Measurements from ENCODE around the gene DHX57. TPM values are rescaled to one million over a fixed set of nuclear protein-coding genes. Genes with fewer than 3 reads are reported as not detected.

Gene DHX57
- total RNA-seq, 1 donor, result 19.5 TPM

GRCh38 chr2:38907242-38907641, 31.5 kb upstream of the DHX57 start:
- H3K27me3 ChIP-seq (ENCODE audit: insufficient read depth, low read length), result no peaks in the 10 kb centered on the region
- DNase-seq (ENCODE audit: insufficient read length, low spot score, missing footprints), result no peak
- no peaks in the 10 kb centered on the region for H3K9me3 ChIP-seq (ENCODE audit: low read depth, low read length)
- no peak overlapping the region for H3K4me2 ChIP-seq (ENCODE audit: insufficient read depth, low read length)
- no peaks in the 10 kb centered on the region for H4K20me1 ChIP-seq (ENCODE audit: insufficient read depth, low read length)
- H3K79me2 ChIP-seq (ENCODE audit: insufficient read depth, low read length), result no peaks in the 10 kb centered on the region
- H2AFZ ChIP-seq (ENCODE audit: low read length), result no peak overlapping the region
- TF ChIP-seq CTCF (IDR thresholded peaks at IDR 0.05; ENCODE audit: extremely low read depth, low read depth, low read length), result no peak
- H3K4me1 ChIP-seq (ENCODE audit: insufficient read depth, low read length), result no peaks in the 10 kb centered on the region
- H3K36me3 ChIP-seq (ENCODE audit: insufficient read depth, low read length), result no peaks in the 10 kb centered on the region
- no peak overlapping the region for H3K4me3 ChIP-seq (ENCODE audit: insufficient read depth, low read length)
- no peak overlapping the region for H3K27ac ChIP-seq (ENCODE audit: low read depth, low read length)

- TF ChIP-seq CTCF (IDR thresholded peaks at IDR 0.05; ENCODE audit: extremely low read depth, low read depth, low read length), result no peak
- DNase-seq (ENCODE audit: insufficient read length, low spot score, missing footprints), result no peak
- Histone ChIP-seq H3K4me2 (ENCODE audit: insufficient read depth, low read length) (no peak overlapping the region), H3K27ac (ENCODE audit: low read depth, low read length) (no peak overlapping the region), H3K4me3 (ENCODE audit: insufficient read depth, low read length) (no peak overlapping the region), H3K9me3 (ENCODE audit: low read depth, low read length) (no peaks in the 10 kb centered on the region), H2AFZ (ENCODE audit: low read length) (no peak overlapping the region), H3K27me3 (ENCODE audit: insufficient read depth, low read length) (no peaks in the 10 kb centered on the region), H3K4me1 (ENCODE audit: insufficient read depth, low read length) (no peaks in the 10 kb centered on the region), H3K79me2 (ENCODE audit: insufficient read depth, low read length) (no peaks in the 10 kb centered on the region), H4K20me1 (ENCODE audit: insufficient read depth, low read length) (no peaks in the 10 kb centered on the region), H3K36me3 (ENCODE audit: insufficient read depth, low read length) (no peaks in the 10 kb centered on the region)
Measured at GRCh38 chr2:38905251-38905650, 29.5 kb upstream of the DHX57 start.

- Histone ChIP-seq H3K4me1 (ENCODE audit: insufficient read depth, low read length) (no peaks in the 10 kb centered on the region), H3K4me2 (ENCODE audit: insufficient read depth, low read length) (no peak overlapping the region), H3K27ac (ENCODE audit: low read depth, low read length) (no peak overlapping the region), H3K79me2 (ENCODE audit: insufficient read depth, low read length) (no peaks in the 10 kb centered on the region), H3K36me3 (ENCODE audit: insufficient read depth, low read length) (no peaks in the 10 kb centered on the region), H2AFZ (ENCODE audit: low read length) (no peak overlapping the region), H3K27me3 (ENCODE audit: insufficient read depth, low read length) (no peaks in the 10 kb centered on the region), H3K4me3 (ENCODE audit: insufficient read depth, low read length) (no peak overlapping the region), H4K20me1 (ENCODE audit: insufficient read depth, low read length) (no peaks in the 10 kb centered on the region), H3K9me3 (ENCODE audit: low read depth, low read length) (no peaks in the 10 kb centered on the region)
- TF ChIP-seq CTCF (IDR thresholded peaks at IDR 0.05; ENCODE audit: extremely low read depth, low read depth, low read length), result no peak
- DNase-seq (ENCODE audit: insufficient read length, low spot score, missing footprints), result no peak
Measured at GRCh38 chr2:38900726-38901125, 25.0 kb upstream of the DHX57 start.

- Histone ChIP-seq H3K4me1 (ENCODE audit: insufficient read depth, low read length) (no peaks in the 10 kb centered on the region), H2AFZ (ENCODE audit: low read length) (no peak overlapping the region), H3K4me2 (ENCODE audit: insufficient read depth, low read length) (no peak overlapping the region), H4K20me1 (ENCODE audit: insufficient read depth, low read length) (no peaks in the 10 kb centered on the region), H3K27ac (ENCODE audit: low read depth, low read length) (no peak overlapping the region), H3K9me3 (ENCODE audit: low read depth, low read length) (no peaks in the 10 kb centered on the region), H3K4me3 (ENCODE audit: insufficient read depth, low read length) (no peak overlapping the region), H3K79me2 (ENCODE audit: insufficient read depth, low read length) (no peaks in the 10 kb centered on the region), H3K27me3 (ENCODE audit: insufficient read depth, low read length) (no peaks in the 10 kb centered on the region), H3K36me3 (ENCODE audit: insufficient read depth, low read length) (no peaks in the 10 kb centered on the region)
- DNase-seq (ENCODE audit: insufficient read length, low spot score, missing footprints), result no peak
- no peak for TF ChIP-seq CTCF (IDR thresholded peaks at IDR 0.05; ENCODE audit: extremely low read depth, low read depth, low read length)
Measured at GRCh38 chr2:38898256-38898655, 22.5 kb upstream of the DHX57 start.

Data from osteoblast (primary cell).